Activated T-cell treated with anti-CD3 and anti-CD28 coated beads, Interleukin-2, amount 50 U/mL, for 1 hour (primary cell): ENCODE data around the gene TTLL3.

Source experiments
- DNase-seq: peaks from one replicate; pipeline ENCODE4 v3.0.0-alpha.2; 2020

Gene TTLL3

DNA sequence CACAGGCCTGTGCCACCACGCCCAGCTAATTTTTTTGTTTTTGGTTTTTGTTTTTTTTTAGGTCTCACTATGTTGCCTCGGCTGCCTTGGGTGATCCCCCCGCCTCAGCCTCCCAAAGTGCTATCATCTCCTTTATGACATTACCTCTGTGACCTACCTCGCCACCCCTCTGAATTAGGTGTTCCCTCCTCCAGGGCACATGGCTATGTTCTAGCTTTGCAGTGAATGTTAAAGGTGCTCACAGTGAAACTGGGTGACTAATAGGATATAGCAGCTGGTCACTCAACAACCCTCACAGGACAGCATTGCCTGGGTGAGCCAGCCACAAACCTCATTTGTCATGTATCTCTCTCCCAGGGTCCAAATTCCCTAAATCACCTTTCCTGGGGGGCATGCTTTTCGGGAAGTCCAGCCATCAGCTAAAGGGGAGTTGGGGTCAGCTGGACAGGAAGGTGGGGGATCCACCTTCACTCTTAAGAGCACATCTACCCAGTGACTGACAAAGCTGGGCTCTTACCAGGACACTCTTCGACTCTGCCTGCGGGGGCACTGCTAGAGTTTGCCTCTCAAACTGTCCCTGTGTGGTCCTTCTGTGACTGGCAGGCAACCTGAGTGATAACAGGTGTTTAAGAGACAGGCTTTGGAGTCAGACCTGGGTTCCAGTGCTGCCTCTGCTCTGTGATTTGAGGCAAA lies 1.6 kb upstream of the TTLL3 start:
- peak; percentile 60 for DNase-seq

DNA sequence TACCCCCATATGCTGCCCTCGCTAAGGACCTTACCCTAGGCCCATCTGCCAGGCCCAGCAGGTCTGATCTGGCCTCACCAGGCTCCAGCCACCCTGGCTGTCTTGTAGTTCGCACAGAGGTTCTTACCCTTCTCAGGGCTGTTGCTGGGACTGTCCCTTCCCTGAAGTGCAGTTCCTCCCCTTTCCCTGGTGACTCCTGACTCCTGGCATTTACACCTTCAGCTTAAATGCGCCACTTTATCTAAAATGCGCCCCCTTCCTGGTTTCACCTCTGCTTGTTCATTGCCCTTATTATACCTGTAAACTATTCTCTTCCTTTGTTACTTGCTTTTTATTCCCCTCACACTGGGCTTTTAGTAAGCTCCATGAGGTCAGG lies 835 bp upstream of the TTLL3 start:
- peak; percentile 42 for DNase-seq

DNA sequence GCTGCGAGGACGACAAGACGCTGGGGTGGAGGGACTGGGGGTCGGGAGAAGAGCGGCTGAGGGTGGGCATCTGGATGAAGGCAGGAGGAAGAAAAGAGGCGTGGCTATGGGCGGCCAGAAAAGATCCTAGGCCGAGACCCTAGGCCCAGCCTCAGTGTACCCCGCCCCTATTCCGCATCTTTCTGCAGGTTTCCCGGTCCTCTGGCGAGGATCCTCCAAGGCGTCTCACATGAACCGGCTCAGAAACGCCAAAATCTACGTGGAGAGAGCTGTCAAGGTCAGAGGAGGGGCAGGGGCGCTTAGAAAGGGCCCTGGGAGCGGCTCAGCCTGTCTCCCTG lies 340 bp downstream of the TTLL3 start:
- DNase-seq: no peak

DNA sequence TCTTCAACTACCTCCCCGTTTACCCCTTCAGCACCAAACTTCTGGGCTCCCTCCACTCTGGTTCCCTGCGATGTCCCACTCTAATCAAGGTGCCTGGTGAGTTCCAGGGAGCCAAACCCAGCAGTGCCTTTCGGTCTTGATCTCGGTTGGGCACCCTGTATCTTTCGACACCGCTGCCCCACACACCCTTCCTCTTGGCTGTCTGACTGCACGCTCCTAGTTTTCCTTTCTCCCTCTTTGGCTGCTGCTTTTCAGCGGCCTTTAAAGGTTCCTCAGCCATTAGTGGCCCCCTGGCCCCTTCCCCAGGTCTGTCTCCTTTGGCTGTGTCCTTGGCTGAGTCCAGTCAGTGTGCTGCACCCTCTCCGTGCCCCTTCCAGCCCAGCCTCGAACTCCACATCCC lies 784 bp downstream of the TTLL3 start:
- DNase-seq: no peak

DNA sequence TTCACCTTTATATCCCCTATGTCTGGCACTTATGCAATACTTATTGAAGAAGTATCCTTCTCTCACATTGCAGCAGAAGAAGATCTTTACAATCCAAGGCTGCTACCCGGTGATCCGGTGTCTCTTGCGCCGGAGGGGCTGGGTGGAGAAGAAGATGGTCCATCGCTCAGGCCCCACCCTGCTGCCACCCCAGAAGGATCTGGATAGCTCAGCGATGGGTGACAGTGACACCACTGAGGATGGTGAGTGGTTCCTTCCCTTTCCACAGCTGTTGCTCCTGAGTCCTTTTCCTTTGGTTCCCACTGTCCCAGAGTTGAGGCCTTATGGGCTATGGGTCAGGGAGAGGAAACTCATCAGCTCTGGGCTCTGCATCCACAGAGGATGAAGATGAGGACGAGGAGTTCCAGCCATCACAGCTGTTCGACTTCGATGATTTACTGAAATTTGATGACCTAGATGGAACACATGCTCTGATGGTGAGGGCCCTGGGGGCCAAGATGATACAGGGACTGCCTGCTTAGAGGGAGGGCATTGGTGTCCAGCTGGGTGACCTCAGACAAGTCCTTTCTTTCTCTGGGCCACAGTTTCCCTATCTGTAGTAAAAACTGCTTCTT lies 2.9 kb downstream of the TTLL3 start:
- DNase-seq: no peak

DNA sequence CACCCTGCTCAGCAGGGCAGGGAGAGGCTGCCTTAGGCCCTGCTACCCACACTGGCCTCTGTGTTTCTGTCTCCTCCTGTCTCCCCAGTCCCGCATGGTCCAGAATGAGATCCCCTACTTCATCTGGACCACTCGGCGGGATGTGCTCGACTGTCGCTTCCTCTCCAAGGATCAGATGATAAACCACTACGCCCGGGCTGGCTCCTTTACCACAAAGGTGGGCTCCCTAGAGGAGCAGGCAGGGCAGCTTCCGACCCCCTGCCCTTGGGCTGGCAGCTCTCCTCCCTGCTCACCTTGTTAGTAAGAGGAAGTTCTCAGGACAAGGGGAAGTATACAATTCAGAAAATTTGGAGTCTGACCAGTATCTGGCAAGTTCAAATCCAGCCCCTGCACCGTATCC lies 5.9 kb downstream of the TTLL3 start:
- no peak for DNase-seq

DNA sequence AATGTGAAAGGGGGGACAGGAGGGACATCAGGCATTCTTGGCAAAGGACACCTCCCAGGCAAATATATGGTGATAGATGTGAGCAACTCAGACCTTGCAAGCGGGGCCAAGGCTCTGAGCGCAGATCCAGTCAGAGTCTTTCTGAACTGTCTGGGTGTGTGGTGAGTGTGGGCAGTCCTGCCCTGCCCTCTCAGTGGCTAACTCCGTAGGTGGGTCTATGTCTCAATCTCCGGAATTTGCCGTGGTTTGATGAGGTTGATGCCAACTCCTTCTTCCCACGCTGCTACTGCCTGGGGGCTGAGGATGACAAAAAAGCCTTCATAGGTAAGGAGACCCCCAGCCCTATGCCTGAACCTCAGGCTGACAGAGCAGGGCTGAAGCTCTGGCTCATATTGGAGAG lies 7.4 kb downstream of the TTLL3 start:
- no peak for DNase-seq

DNA sequence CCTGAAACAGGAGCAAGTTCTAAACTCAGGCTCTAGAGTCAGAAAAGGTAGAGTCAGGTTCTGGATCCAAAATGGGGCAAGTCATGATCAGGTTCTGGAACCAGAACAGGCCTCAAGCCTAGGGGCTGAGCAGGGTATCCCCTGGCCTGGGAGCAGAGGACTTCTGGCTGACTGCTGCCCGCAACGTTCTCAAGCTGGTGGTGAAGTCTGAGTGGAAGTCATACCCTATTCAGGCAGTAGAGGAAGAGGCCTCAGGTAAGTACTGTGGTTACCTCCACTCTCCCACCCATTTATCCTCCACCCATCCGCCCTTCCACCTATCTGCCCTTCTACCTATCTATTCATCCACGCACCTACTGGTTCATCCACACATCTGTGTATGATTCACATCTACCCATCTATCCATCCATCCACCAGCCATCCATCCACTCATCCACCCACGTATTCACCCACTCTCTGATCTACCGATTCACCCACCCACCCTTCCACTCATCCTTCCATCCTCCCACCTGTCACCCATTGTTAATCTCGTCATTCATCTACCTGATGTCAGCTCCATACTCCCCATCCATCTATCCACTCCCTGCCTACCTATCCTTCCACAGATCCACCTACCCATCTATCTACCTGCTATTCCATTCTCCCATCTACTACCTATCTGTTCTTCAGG lies 8.7 kb downstream of the TTLL3 start:
- no peak for DNase-seq

DNA sequence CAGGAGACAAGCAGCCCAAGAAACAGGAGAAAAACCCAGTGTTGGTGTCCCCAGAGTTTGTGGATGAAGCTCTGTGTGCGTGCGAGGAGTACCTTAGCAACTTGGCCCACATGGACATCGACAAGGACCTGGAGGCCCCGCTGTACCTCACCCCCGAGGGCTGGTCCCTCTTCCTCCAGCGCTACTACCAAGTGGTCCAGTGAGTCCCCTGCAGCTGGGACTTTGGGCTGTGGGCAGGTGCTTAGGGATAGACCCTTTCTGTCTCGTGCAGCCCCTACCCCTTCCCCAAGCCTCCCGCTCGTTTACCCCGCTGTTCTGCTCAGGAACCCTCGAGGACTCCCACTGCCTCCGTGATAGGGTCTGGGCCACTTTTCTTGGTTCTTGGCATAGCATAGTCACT lies 10.5 kb downstream of the TTLL3 start:
- no peak for DNase-seq

DNA sequence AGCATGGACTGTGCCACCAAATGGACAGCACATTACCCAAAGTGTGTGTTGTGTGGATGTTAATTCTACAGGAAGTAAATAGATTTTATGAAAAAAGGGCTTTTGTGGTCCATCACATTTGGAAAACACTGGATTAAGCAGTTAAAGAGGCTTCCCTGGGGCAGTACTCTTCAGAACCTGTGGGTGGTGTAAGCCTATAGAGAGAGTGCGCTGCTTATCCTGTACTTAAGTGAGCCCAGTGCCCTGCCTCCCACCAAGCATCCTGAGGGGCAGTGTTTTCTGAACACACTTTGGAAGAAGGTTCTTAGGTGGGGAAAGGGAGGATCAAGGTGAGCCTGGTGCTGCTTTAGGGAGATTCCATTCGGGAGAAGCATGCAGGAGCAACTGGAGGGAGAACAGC lies 10.9 kb downstream of the TTLL3 start:
- no peak for DNase-seq

DNA sequence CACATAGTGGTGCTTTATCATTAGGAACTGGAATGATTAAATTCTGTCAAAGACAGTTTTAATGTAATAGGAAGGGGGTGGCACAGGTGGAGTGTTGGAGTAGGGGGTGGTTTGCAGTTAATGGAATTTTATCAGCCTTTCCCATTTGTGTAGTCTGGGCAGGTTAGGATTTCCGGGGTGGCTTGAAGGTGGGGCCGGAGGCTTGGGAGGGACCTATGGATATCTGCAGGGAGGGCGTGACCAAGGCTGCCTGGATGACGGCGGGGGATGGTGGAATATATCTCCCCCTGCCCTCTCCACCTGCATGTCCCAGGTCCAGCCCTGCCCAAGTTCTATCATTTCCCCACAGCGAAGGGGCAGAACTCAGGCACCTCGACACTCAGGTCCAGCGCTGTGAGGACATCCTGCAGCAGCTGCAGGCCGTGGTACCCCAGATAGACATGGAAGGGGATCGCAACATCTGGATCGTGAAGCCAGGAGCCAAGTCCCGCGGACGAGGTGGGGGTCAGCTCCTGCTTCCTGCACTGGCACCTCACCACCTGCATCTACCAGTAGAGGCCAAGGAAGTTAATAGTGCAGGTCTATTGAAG lies 15.5 kb downstream of the TTLL3 start:
- no peak for DNase-seq

DNA sequence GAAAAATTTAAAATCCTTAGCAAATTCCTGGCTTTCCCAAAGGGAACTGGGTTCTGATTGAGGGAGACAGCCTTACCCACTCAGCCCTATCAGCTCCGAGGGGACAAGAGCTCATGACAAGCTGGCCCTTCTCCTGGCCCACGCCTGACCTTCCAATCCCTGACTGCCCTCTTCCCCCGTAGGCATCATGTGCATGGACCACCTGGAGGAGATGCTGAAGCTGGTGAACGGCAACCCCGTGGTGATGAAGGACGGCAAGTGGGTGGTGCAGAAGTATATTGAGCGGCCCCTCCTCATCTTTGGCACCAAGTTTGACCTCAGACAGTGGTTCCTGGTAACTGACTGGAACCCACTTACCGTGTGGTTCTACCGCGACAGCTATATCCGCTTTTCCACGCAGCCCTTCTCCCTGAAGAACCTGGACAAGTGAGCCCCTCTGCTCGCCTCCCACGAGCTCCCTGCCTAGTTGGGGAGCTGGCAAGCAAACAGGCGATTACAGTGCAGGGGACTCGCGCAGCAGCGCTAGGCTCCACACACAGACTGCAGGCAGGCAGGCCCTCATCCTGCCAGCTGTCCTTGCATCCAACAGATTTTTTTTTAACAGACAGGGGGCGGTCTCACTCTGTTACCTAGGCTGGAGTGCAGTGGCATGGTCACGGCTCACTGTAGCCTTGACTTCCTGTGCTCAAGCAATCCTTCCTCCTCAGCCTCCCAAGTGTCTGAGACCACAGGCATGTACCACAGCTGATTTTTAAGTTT lies 16.9 kb downstream of the TTLL3 start:
- DNase-seq: no peak

DNA sequence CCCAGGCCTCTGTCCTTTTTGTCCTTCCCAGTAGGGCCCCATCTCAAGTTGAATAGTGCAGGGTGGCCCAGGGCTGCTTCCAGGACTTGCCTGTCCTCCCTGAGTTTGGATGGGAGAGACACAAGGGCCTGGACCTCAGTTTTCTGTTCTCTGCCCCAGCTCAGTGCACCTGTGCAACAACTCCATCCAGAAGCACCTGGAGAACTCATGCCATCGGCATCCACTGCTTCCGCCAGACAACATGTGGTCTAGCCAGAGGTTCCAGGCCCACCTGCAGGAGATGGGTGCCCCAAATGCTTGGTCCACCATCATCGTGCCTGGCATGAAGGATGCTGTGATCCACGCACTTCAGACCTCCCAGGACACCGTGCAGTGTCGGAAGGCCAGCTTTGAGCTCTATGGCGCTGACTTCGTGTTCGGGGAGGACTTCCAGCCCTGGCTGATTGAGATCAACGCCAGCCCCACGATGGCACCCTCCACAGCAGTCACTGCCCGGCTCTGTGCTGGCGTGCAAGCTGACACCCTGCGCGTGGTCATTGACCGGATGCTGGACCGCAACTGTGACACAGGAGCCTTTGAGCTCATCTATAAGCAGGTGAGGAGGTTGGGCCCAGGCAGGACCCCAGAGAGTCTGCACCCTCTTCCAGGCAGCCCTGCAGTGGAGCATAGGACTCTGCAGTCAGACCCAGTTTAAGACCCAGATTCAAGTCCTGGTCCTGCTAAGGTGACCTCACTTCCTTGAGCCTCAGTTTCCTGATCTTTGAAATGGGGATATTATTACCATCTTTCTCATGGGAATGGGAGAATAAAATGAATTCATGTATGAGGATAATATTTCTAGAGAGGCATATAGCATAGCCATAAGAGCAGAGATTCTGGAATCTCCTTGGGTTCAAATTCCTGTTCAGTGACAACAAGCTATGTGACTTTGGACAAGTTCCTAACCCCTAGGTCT lies 19.0 kb downstream of the TTLL3 start:
- no peak for DNase-seq

DNA sequence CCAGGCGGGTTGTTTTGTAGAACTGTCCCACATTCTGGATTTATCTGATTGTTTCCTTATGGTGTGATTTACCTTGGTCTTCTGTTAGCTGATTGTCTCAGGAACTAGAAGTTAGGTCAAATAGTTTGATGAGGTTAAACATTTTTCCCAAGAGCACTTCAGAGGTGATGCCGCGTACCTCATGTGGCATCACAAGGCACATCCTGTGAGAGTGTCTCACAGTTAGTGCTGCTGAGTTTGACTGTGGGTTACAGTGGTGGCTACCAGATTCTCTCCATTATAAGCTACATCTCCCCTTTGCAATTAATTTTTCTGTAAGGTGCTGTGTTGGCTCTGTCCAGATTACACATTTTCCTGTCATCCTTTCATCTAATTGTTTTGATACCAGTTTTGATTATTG lies 21.2 kb downstream of the TTLL3 start:
- no peak for DNase-seq

DNA sequence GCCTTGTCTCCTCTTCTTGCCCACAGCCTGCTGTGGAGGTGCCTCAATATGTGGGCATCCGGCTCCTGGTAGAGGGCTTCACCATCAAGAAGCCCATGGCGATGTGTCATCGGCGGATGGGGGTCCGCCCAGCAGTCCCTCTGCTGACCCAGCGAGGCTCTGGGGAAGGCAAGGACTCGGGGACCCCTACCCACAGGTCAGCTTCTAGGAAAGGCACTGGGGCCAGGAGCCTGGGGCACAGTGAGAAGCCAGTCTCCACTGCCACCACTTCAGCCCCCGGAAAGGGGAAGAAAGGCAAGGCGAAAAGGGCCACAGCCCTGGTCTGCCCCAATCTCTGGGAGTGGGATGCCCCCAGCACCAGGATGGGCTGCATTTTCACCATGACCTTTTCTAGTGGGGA lies 23.0 kb downstream of the TTLL3 start:
- DNase-seq: no peak

DNA sequence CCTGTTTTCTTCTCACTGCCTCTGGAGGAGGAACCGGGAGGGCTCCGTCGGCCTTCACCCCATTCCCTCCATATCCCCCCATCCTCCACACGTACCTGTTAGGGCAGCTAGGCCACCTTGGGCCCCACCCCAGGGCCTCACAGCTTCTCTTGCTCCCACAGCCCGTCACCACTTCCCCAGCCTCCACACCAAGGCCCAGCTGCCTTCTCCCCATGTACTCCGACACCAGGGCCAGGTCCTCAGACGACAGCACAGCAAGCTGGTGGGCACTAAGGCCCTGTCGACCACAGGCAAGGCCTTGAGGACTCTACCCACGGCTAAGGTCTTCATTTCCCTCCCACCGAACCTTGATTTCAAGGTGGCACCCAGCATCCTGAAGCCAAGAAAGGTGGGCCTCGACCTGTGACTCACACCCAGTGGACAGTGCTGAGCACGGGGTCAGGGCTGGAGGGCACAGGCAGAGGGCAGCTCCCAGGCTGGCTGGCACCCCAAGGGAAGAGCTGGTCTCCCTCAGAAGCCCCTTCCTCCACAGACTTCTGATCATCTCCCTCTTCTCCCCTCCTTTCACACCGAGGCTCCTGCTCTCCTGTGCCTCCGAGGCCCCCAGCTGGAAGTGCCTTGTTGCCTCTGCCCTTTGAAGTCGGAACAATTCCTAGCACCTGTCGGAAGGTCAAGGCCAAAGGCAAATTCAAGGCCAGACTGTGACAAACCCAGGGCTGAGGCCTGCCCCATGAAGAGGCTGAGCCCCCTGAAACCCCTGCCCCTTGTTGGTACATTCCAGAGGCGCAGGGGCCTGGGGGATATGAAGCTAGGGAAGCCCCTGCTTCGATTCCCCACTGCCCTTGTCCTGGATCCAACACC lies 24.7 kb downstream of the TTLL3 start:
- no peak for DNase-seq

DNA sequence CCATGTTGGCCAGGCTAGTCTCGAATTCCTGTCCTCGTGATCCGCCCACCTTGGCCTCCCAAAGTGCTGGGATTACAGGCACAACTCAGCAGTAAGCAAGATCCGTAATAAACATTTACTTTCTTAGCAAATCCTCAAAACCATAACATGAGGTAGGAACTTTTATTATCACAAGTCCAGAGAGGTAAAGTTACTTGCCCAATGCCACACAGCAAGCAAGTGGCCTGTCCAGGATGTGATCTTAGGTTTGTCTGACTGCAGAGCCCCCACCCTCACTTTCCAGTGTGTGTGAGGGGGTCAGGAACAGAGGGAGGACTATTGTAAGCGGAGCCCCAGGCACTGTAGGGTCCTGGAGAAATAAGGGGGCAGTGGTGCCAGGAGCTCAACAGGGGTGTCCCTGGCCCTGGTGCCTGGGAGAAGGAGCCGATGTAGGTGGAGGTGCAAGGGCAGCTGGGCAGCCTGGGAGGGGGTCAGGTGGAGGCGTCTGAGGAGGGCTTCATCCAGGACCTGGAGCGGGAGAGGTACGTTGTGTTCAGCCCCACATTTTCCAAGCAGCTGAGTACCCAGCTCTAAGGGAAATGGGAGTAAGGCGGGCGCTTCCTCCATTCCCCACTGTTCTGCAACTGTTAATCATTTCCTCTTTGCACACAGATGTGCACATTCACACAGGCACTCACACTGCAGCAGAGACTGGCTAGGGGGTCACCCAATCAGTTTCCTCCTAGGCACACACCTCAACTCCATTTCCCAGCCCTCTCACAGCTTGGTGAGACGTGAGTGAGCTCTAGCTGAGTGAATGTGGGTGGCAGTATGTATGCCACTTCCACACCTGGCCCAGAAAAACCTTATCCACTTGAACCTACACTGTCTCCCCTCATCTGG lies 27.9 kb downstream of the TTLL3 start:
- no peak for DNase-seq

DNA sequence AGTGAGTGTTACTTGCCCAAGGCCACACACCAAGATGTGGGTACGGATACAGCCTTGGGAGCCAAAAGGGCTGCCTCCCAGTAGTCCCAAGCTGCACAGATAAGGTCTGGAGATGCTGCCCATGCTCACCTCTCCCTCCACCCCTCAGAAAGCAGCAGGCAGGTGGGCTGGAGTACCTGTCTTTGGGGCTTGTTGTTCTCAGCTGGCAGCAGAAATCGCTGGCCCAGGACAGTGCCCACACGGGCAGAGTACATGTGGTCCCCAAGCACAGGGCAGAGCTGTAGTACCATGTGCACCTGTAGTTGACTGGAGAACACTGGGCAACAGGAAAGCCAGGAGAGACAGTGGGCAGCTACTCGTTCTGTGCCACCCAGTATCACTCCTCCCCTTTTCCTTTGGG lies 28.8 kb downstream of the TTLL3 start:
- no peak for DNase-seq

DNA sequence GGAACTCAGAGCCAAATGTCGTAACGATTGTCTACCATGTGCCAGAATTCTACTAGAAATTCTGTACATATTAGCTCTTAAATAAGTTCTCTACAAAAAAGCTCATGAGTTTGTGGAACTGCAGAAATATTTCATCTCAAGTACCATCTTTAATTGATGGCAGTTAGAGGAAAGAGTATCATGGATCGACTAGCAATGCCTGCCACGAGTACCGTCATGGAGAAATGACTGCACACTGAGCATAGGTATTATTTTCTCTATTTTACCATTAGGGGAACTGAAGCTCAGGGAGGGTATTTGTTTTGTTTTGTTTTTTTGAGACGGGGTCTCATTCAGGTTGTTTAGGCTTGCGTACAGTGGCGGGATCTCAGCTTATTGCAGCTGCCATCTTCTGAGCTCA lies 31.0 kb downstream of the TTLL3 start:
- no peak for DNase-seq

DNA sequence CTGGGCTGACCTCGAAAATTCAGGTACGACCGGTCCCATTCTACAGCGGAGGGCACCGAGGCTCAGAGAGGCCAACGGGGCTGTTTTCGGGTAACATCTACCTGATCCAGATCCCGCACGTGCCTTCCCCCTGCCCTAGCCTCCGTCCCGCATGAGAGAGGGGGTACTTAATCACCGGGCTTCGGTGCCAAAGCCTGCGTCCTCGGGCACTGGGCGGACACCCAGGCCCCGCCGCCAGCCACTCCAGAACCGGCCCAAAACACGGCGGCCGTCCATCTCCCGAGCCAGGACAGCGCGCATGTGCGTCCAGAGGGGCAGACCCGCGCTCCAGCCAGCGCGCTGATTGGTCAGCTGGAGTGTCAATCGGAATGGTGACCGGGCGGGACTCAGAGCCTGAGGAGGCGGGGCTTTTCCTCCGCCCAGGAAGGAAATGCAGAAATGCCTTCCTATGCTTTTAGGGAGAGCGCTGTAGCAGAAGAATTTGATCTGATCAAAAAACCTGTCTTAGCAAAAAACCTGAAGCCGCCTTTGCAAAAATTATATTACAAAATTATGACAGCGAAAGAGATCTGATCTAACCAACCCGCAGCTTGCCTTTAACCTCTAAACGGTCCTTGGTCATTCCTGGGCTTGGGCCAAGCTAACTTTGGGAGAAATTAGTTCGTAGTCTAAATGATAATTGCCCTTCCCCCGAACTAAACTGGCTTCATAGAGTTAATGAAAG lies 33.8 kb downstream of the TTLL3 start, which contains the start of gene RPUSD3:
Gene RPUSD3 (minus strand): TSS at position 294 of the 724 bp plus-strand sequence. CDS start 18 bp downstream, at position 276.
- peak; percentile 98 for DNase-seq
